ENCODE data around the gene PCYOX1L.

The PCYOX1L gene

DNA sequence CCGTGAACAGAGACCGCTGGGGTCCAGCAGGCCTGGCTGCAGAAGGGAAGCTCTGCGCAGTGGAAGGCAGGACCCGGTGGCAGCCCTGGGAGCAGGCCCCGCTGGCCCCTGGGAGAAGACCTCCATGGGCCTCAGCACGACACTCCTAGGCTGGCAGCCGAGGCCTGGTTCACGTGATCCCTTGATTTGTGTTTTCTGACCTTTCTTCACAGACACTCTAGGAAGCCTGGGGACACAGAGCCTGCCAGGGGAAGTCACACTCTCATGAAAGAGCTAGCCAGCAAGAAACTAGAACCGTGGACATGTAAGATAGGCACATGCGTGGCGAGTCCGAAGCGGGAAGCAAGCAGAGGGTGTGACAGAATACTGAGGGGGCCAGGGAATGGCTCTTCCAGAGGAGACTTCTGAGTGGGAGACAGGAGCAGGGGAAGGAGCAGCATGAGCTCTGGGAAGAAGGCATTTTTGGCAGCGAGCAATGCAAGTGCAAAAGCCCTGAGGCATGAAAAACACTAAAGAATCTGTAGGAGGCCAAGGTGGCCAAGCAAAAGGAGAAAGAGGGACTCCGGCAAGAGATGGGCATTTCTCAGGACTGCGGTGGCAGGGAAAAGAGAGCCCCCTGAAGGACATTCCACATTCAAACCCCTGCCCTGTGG lies 47.8 kb downstream of the PCYOX1L start:
- TF ChIP-seq, protein P1, sequence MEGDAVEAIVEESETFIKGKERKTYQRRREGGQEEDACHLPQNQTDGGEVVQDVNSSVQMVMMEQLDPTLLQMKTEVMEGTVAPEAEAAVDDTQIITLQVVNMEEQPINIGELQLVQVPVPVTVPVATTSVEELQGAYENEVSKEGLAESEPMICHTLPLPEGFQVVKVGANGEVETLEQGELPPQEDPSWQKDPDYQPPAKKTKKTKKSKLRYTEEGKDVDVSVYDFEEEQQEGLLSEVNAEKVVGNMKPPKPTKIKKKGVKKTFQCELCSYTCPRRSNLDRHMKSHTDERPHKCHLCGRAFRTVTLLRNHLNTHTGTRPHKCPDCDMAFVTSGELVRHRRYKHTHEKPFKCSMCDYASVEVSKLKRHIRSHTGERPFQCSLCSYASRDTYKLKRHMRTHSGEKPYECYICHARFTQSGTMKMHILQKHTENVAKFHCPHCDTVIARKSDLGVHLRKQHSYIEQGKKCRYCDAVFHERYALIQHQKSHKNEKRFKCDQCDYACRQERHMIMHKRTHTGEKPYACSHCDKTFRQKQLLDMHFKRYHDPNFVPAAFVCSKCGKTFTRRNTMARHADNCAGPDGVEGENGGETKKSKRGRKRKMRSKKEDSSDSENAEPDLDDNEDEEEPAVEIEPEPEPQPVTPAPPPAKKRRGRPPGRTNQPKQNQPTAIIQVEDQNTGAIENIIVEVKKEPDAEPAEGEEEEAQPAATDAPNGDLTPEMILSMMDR (conservative IDR thresholded peaks at IDR 0.05; ENCODE audit: low read depth, low read length) = no peak
- DNase-seq (ENCODE audit: low read depth) = no peak
- no peak overlapping the region for H3K4me3 ChIP-seq (ENCODE audit: low read depth, low read length)

DNA sequence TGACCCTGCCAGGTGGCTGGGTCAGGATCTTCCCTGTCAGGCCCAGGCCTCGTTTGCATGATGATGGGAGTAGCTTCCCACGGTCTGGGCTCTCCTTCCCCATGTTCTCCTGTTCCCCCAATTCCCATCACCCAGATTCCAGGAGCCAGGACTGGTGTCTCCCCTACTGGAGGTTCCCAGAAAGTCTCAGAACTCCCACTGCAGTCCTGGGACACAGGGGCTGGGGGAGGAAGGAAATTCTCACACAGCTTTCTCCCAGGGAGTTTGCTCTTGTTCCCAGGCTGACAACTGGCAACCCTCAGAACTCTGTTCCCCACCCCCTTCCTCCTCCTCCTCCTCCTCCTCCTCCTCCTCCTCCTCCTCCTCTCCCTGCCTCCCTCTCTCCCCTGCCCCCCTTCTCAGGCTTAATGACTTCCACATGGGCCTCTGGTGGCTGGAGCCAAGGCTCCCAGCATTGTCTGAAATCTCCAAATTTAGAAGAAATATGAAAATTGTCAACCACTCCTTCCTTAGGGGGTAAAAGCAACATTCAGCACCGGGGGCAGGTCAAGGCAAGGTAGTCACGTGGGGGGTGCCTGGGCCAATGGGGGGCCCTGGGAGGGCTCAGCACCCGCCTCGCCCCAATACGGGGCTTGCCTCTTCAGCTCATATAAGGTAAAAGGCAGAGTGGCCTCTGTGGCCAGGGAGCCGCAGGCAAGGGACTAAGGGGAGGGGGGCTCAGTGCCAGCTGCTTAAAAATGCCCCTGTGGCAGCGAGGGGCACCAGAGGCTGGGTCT lies 48.5 kb downstream of the PCYOX1L start:
- TF ChIP-seq, protein P1 (conservative IDR thresholded peaks at IDR 0.05; ENCODE audit: low read depth, low read length) = no peak
- peak; percentile 85 for DNase-seq (ENCODE audit: low read depth)
- H3K4me3 ChIP-seq (ENCODE audit: low read depth, low read length) = peak overlapping the region; percentile 67

DNA sequence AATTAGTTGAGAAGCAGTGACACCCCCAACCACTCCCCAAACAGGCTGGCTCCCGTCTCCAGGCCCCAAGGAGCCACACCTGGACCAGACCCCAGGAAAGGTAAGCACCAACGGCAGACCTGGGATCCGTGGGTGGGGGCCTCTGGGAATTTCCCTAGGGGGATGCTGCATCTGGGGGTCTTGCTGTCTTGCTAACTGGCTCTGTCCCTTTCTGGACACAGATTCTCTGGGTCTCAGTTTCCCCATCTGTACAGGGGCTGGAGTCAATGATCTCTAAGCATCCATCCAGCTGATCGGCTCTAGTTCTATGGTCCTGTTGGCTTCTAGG lies 49.1 kb downstream of the PCYOX1L start:
- TF ChIP-seq, protein P1 (conservative IDR thresholded peaks at IDR 0.05; ENCODE audit: low read depth, low read length) = no peak
- no peak for DNase-seq (ENCODE audit: low read depth)
- peak overlapping the region; percentile 67 for H3K4me3 ChIP-seq (ENCODE audit: low read depth, low read length)

DNA sequence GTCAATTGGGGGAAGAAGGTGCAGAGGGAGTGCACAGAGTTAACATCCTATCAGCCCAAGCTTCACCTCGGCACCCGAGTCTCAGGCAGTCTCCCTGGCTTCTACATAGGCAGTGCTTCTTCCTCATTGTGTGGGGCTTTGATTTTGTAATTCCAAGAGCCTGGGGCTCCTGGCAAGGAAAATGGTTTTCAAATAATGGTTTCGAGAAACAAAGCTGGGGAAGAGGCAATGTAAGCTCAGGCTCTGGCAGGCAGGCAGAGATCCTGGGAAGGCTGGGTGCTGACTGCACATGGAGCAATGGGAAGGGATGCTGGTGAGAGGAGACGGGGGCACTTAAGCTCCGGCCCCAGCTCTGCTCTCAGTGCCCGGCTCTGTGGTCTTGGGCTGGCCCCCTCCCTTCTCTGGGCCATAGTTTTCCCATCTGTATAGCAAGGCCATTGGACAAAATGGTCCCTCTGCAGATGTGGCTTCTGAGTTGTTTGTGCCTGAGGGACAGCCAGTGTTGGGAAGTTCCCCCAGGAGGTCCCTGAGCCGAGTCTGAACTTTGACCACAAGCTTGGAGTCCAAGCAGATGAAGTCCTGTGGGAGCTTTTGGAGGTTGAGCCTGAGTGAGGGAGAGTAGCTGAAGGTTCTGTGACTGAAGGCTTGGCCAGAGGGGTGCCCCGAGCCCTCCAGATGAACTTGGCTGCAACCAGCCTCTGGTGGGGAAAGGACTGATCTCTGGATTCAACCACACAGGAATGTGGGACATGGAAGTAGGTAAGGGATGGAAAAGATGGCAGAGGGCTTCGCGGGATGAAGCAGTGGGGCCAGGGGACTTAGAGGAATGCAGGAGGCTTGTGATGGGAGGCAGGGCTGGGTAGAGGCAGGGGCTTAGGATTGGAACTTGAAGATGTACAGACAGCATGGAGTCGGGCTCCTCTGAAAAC lies 49.7 kb downstream of the PCYOX1L start:
- peak; percentile 50 for DNase-seq (ENCODE audit: low read depth)
- H3K4me3 ChIP-seq (ENCODE audit: low read depth, low read length) = peak overlapping the region; percentile 67
- TF ChIP-seq, protein P1 (conservative IDR thresholded peaks at IDR 0.05; ENCODE audit: low read depth, low read length) = no peak

DNA sequence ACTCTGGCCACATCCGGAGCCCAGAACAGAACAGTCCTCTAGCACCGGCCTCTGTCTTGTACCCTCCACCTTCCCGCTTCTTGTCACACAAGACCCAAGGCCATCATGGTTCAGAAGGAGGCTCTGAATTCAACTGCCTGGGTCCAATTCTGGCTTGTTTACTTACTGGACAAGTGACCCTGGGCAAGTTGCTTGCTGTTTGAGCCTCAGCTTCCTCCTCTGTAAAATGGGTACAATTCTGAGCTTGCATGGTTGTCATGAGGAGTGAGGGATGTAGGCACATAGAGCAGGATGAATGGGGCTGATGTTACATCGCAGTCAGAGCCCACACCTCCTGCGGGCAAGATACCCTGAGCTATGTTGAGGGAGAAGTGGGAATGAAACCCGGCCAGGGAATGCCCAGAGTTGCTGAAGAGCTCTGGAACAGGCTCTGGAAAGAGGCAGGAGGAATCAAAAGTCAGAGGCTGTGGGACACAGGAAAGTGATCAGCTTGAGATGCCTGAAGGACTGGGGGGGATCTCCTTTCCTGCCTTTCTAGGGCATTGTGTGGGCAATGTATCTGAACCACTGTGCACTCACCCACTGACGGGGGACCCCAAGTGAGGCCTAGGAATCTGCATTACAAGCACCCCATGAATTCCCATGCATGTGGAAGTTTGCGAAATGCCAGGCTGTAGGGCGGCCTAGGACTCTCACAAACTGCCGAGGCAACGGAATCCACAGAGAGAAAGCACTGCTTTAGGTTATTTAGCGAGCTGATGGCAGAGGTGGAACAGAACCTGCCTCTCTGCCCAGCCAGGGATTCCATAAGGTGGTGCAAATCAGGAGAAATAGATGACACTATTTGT lies 50.6 kb downstream of the PCYOX1L start:
- peak overlapping the region; percentile 67 for H3K4me3 ChIP-seq (ENCODE audit: low read depth, low read length)
- DNase-seq (ENCODE audit: low read depth) = no peak
- TF ChIP-seq, protein P1 (conservative IDR thresholded peaks at IDR 0.05; ENCODE audit: low read depth, low read length) = no peak

DNA sequence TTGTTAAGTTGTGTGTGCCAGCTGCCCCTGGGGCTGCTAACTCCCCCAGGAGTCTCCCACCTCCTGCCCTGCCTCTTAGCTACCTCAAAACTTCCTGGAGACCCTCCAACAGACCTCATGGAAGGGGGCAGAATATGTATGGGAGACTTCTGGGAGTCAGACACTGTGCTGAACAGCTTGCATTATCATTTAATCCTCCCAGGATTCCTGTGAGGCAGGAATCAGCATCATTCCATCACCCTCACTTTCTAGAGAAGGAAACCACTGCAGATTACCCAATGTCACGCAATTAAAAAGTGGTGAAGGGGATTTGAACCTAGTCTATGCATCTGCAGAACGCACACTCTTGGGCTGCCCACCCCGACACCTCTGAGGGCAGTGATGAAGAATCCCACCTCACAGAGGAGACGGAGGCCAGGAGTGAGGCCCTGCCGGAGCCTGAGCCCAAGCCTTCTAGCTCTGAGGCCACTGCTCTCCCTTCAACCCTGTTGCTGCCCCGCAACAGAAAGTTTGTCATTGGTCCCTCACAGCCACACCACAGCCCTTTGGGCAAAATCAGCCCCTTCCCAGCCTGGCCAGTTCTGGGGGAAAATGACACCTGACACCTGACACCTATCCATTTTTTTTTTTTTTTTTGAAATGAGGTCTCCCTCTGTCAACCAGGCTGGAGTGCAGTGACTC lies 51.6 kb downstream of the PCYOX1L start:
- H3K4me3 ChIP-seq (ENCODE audit: low read depth, low read length) = peak overlapping the region; percentile 67
- no peak for DNase-seq (ENCODE audit: low read depth)
- TF ChIP-seq, protein P1 (conservative IDR thresholded peaks at IDR 0.05; ENCODE audit: low read depth, low read length) = no peak

Measured in choroid plexus epithelial cell (primary cell).